Hematopoietic multipotent progenitor cell treated with erythropoietin and hydrocortisone succinate and interleukin-3 and kit ligand, for 6 days (in vitro differentiated cells): Measurements from ENCODE around the gene MYH11.
"Not testable (repeated sequence)": the region's sequence is repeated elsewhere in the genome, so short reads cannot be mapped to it uniquely, and the experiment has no call there.

Source experiments
- DNase-seq: peaks from one replicate; pipeline ENCODE4 v3.0.0-alpha.2; 2015

Gene MYH11

GRCh38 chr16:15803618-15804017 lies 53.2 kb downstream of the MYH11 start:
- DNase-seq = no peak

GRCh38 chr16:15799851-15800495 lies 56.9 kb downstream of the MYH11 start:
- DNase-seq = no peak

- DNase-seq = no peak
Measured at GRCh38 chr16:15798671-15799070, 58.2 kb downstream of the MYH11 start.

- DNase-seq = no peak
Measured at GRCh38 chr16:15796885-15797284, 59.9 kb downstream of the MYH11 start.

GRCh38 chr16:15795615-15796014 lies 61.2 kb downstream of the MYH11 start:
- no peak for DNase-seq

- peak; percentile 19 for DNase-seq
Measured at GRCh38 chr16:15792563-15792971, 64.3 kb downstream of the MYH11 start.

- no peak for DNase-seq
Measured at GRCh38 chr16:15790458-15790857, 66.4 kb downstream of the MYH11 start.

GRCh38 chr16:15789816-15790215 lies 67.0 kb downstream of the MYH11 start:
- DNase-seq = not testable (repeated sequence)

GRCh38 chr16:15788846-15789239 lies 68.0 kb downstream of the MYH11 start:
- no peak for DNase-seq

- DNase-seq = no peak
Measured at GRCh38 chr16:15786501-15786900, 70.3 kb downstream of the MYH11 start.

- no peak for DNase-seq
Measured at GRCh38 chr16:15785386-15786059, 71.3 kb downstream of the MYH11 start.

GRCh38 chr16:15783985-15784384 lies 72.8 kb downstream of the MYH11 start:
- no peak for DNase-seq

- peak; percentile 50 for DNase-seq
Measured at GRCh38 chr16:15782573-15783365, 74.1 kb downstream of the MYH11 start.

- no peak for DNase-seq
Measured at GRCh38 chr16:15781650-15782049, 75.2 kb downstream of the MYH11 start.

- no peak for DNase-seq
Measured at GRCh38 chr16:15780805-15781204, 76.0 kb downstream of the MYH11 start.

- DNase-seq = no peak
Measured at GRCh38 chr16:15779664-15780351, 77.0 kb downstream of the MYH11 start.

- DNase-seq = no peak
Measured at GRCh38 chr16:15778999-15779614, 77.7 kb downstream of the MYH11 start.

GRCh38 chr16:15778204-15778743 lies 78.6 kb downstream of the MYH11 start:
- DNase-seq = no peak

GRCh38 chr16:15777533-15778203 lies 79.2 kb downstream of the MYH11 start:
- peak; percentile 75 for DNase-seq

- no peak for DNase-seq
Measured at GRCh38 chr16:15776572-15776971, 80.3 kb downstream of the MYH11 start.

GRCh38 chr16:15775663-15776304 lies 81.0 kb downstream of the MYH11 start:
- DNase-seq = no peak
